GM21423 (cell line): ENCODE measurements around the gene VDR.

Source experiments
- ATAC-seq: cut with Tn5 transposase; IDR thresholded peaks from one replicate; pipeline ENCODE4 v1.9.1; 2021; ENCODE audit warnings: mild to moderate bottlenecking, moderate library complexity; ENCODE audit not compliant: unreplicated experiment

VDR gene

DNA sequence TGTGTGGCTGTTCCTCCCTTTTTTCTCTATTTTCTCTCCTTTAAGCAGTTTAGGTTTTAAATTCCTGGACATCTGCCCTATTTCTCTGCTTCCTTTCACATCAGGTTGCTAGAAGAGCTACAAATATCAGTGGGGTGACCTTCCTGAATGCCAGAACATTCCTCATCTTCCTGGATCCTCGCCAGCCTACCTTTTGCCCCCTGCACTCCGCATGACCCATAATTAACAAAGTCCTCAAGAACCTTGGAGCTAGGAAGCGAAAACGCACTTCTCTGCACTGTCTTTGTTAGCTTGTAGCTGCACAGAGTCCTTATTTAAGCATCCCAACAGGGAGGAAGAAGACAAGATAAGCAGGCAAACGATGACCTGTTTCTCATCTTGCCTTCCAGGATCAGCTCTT lies 30.5 kb downstream of the VDR start:
- no peak for ATAC-seq

DNA sequence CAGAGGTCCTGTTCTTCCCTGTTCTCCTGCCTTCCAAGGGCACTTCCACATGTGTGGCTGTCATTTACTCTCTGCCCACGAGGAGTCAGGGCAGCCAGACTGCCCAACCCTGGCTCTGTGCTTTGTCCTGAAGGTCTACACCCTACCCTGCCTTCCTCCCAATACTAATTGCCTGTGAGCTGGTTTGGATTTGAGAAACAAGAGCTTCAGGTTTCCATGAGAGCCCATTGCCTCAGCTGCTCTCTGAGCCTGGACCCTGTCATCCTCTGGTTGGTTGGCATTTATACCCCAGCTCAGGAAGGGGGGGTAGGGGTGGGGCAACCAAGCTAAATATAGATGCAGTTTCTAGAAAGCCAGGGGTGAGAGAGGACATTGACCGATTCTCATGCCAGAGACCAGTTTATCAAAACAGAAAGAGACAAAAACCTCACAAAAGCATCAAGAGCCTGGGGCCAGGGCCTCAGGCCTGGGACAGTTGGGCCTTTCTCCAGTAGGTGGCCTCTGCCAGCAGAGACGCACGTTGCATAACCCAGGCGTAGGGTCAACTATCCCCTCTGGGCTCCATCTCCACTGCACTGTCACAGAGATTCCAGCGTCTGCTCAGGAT lies 34.5 kb downstream of the VDR start:
- peak; percentile 31 for ATAC-seq

DNA sequence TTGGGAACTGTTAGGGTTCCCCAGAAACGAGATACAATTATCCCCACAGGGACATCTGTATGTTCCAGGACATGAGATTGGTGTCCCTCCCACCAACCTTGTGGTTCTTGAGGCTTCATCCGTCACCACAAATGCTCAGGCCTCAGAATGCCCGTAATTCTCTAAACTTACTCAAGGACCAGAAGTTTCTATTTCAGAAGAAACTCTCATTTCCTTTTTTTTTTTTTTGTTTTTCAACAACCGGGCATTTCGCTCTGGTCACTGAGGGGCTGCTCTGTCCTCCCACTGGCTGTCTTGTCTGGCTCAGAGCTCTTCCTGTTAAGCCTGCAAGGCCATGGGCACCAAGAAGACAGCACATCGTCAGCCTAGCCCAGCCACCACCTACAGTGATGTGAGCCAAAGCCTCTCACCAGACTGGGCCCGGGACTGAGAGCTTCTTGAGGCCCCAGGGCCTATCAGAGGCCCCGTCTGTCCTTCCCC lies 36.2 kb downstream of the VDR start:
- ATAC-seq = peak; percentile 67

DNA sequence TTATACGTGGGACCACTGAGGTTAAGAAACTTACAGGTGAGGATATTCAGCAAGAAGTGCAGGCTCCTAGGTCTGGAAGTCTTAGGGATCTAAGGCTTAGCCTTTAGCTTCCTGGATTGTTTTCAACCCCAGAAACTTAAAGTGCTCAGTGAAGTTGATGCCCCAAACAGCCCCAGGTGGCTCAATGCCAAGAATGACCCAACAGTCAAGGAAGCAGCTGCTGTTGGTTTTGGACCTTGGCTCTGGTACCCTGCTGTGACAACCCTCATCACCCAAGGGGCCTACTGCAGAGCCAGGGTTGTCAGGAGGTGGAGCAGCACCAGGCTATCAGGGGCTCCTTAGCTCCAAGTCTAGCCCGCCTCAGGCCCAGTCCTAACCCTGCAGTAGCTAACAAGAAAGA lies 36.8 kb downstream of the VDR start:
- ATAC-seq = no peak

DNA sequence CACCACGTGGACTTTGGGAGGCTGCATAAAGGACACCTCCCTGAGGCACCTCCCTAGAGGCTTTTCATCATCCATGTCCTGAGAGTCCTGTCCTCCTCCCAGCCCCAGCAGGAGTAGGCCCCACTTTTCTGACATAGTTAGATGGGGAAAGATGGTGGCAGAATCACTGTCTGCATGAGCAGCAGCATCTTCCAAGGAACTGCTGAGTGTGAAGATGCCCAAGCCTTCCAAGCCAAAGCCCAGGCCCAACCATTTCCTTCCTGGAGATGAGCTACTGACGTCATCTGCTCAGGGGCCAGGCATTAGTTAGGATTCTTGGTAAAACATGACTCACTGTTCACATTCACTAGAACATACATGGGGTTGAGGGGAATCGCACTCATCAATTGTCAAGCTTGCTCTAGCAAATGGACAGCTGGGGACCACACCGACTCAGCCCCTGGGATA lies 37.3 kb downstream of the VDR start:
- no peak for ATAC-seq

DNA sequence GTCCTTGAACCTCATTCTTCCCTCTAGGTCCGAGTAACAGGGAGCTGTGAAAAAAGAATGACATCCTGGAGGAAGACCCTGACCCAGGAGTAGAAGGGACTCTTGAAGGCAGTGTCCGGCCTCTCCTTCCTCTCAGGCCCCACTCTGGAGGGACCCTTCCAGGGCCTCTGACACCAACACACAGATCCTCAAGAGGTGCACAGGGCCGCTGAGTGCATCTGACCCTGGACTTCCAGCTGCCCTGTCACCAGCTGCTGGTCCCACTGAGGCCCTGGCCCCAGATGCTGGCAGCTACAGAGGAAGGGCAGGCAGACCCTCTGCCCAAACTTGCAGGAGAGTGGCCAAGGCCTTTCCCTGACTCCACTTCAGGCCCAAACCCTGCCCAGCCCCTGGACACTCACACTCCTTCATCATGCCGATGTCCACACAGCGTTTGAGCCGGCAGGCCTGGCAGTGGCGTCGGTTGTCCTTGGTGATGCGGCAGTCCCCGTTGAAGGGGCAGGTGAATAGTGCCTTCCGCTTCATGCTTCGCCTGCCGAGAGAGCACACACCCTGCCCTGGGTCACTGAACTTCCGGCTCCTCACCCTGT lies 40.1 kb downstream of the VDR start:
- no peak for ATAC-seq

DNA sequence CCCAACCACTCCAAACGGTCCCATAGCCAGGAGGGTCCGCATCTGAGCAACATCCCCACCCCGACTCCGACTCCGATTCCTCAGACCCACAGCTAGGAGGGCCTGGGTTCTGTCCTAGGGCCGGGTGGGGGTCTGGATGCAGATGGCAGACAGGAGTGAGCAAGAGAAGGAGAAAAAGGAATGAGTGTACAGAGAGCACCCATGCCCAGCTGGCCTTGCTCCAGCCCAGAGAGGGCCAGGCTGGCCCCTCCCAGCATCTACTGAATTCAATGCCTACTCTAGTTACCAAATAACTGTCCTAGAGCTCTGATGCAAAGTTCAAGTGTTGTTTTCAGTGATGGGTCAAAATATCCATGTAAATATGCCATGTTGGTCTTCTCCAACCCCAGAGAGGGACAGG lies 40.8 kb downstream of the VDR start:
- ATAC-seq = no peak

DNA sequence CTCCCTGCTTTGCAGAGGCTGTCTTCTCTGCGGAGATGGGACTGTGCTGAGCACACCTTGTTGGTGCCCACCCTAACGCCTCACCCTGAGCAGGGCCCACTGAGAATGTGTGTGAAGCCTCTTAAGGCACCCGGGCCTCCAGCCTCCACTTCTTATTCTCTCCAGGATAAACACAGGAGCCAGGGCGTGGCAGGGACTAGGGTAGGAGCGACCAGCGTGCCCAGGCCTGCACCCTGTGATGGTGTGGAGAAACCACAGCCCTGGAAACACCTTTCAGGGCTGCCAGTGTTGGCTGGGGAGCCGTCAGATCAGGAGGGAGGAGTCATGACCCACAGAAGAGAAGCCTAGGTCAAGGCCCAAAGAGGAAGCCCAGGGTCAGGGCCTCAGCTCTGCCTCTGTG lies 41.3 kb downstream of the VDR start:
- no peak for ATAC-seq

DNA sequence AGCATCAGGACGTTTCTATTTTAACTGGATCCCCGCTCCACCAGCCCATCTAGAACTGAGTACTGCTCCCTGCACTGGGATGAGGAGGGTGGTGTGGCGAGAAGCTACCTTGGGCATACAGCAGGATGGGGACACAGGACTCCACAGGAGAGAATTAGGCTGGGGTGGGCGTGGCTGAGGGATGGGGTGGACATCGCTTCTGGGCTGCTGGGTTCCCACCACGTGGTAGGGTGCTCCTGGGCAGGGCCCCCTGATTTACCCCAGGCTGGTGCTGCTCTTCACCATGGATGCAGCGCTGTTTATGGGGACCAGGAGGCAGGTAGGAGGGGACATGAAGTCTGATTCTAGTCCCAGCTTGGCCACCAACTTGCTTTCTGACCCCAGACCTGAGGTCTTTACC lies 41.9 kb downstream of the VDR start:
- ATAC-seq = no peak

DNA sequence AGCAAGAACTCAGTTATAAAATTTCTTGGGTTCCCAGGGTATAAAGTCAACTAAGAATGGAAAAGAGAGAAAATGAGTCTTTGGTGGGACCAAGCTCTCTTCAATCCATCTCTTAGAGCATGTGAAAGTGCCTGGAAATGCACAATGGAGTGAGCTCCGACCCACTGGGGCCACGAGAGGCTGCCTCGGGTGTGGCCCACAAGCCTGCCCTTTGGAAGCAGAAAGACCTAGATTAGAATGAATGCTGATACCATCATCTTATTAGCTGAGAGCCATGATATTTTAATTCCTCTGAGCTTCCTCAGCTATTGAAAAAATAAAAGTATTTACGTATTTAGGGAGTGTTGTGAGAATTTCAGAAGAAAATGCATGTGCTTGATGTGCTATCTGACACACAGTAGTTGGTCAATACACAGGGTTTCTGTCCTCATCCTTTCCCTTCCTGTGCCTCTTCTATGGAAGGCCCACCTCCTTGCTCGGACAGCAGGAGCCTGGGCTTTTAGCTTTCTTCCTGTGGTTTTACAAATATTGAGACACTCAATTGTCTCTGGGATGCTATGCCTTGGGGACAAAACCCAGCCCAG lies 42.5 kb downstream of the VDR start:
- no peak for ATAC-seq

DNA sequence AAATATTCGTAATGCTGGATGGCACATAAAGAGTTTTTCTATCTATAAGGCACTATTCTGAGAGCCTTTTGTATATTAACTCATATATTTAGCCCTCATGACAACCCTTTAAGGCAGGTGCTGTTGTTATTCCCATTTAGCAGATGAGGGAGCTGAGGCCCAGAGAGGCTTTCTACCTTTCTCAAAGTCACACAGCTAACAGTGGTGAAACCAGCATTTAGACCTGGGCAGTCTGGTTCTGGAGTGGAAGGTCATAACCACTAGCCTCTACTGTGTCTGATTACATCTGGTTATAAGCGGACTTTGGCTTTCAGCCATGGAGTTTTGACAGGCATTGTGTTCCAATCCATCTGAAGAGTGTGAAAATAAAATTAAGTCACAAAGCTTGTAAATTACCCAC lies 43.9 kb downstream of the VDR start:
- ATAC-seq = no peak

DNA sequence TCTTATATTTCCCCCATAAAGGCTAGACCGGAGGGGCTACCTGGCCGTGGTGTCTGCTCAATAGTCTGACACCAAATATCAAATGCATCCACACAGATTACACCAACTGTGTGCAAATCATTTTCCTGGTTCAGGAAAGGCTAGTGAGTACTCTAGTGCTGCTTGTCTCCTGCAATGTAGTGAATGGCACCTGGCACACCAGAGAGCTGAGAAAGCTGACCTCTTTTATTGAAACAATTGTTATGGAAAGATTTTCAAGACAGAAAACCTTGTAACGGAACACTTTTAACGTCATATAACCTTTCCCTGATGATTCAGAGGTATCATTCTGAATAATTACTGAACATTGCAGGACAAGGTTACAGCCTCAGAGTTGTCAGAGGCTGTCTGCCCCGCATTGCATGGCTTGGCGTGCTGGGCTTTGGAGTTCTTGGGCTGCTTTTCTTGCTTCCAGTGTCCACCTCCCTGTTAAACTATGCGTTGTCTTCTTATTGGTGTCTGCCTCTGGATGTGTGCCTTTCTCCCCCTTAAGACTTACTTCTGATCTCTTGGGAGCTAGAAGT lies 44.4 kb downstream of the VDR start:
- ATAC-seq = no peak

DNA sequence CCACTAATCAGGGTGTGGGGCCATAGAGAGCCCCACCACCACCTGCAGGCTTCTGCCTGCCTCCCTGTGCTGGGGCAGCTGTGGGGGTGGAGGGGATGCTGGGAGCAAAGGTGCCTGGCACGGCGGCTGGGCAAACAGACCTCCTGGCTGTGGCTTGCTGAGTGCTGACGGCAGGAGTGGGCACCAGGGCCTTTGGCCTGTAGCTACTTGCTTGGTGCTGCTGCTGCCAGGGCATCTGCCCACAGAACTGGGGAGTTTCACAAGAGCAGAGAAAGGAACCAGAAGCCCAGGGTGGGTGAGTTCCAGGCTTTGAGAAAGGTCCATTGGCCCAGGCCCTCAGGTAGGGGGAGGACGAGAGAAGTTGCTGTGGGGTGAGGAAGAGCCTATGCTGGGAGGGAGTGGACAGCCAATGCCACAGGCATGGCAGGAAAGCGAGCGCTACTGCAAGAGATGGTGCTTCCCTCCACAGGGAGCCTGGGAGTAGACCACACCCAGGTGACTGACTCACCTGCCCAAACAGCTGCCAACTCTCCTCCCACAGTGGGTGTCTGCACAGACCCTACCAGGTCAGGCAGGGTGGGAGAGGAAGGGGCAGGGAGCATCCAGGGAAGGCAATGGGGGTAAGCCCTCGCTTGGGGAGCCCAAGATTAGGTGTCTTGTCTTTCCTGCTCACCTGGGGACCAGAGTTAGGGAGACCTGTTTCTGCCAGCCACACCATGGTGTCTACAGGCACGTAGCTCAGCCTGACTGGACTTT lies 46.1 kb downstream of the VDR start:
- no peak for ATAC-seq

DNA sequence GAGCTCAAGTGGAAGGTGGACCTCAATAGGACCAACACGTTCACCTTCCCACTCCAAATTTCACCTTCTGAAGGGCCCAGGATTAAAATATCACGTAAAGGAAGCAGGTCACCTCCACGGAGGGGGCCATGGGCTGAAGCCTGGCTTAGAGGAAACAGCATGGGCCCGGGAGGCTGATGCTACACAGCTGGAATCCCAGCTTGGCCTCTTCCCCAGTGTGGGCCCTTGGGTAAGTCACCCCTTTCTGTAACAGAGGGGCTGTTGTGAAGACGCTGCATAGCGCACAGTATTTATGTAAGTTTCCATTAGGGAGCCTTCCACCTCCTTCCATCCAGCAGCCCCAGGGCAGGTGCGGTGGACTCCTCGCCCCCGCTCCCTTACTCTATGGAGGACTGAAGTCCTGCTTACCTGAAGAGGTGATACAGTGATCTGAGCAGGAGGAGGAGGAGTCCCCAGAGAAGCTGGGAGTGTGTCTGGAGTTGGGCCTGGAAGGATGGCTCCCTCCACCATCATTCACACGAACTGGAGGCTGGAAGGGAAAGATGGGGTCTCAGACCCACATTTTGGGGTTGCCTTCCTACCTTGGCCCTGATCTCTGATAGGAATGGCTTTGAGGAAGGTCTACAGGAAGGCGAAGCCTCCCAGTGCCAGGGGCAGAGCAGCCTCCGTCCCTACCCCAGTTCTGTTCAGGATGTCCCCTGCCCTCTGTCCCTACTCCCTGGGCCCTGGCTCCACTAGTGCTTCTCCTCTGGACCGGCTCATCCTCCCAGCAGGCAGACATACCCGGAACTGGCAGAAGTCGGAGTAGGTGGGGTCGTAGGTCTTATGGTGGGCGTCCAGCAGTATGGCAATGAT lies 47.8 kb downstream of the VDR start:
- ATAC-seq = no peak

DNA sequence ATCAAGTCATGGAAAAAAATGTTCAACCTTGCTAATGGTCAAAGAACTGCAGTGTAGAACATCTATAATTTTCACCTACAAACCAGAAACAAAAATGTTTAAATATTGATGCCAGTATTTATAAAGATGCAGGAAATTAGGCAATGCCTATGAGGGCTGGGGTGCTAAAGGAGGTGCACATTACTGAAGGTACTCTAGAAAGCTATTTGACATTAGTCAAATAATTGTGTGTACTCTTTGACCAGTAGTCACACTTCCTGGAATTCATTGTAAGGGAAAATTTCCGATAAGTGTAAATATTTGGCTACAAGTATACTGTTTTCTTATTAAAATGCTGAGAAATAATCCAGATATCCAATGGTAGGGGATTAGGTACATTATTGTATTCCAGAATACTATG lies 48.7 kb downstream of the VDR start:
- ATAC-seq = no peak

DNA sequence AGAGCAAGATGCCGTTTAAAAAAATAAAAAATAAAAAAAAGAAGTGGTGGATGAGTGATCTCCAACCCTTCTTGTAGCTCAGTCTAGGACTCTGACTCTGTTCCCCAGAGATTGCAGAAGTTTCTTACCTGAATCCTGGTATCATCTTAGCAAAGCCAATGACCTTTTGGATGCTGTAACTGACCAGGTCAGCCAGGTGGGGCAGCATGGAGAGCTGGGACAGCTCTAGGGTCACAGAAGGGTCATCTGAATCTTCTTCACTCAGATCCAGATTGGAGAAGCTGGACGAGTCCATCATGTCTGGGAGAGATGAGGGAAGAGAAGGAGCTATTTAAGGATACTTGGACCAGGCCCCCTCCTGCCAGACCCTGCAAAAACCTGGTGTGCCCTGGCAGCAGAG lies 49.3 kb downstream of the VDR start:
- no peak for ATAC-seq

DNA sequence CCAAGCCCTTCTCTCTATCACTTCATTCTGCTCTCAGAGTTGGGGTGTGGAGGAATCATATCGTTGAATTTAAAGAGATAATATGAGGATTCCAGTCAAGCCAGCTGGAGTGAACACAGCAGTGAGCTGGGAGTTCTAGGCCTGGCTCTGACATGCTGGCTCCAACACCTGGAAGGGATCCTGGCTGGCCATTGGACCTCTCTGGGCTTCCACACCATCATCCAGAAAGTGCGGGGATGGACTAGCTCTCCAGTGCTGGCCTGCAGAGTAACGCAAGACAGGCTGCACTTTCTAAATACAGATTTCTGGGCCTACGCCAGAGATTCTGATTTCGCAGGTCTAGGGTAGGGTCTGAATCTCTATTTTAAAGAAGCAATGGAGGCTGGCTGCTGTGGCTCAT lies 50.3 kb downstream of the VDR start:
- ATAC-seq = no peak

DNA sequence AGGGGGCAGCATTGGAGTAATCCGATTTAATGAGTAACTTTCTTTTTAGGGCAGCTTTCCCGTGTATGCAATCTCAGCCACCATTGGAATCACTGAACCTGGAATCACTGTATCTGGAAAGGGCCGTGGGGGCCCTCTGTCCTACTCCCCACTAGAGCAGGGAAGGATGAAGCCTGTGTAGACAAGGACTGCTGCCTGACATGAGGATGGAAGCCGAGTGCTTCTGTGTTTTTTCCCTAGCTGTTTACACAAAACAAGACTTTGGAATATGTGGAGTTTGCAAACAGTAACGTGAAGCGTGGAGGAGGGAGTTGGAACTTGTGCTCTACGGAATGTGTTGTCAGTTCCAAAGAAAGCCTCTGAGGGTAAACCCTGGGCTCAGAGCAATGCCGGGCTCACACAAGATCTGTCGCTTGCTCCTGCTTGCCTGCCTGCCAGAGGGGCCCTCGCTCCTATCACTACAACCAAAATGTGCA lies 52.7 kb downstream of the VDR start:
- ATAC-seq = no peak

DNA sequence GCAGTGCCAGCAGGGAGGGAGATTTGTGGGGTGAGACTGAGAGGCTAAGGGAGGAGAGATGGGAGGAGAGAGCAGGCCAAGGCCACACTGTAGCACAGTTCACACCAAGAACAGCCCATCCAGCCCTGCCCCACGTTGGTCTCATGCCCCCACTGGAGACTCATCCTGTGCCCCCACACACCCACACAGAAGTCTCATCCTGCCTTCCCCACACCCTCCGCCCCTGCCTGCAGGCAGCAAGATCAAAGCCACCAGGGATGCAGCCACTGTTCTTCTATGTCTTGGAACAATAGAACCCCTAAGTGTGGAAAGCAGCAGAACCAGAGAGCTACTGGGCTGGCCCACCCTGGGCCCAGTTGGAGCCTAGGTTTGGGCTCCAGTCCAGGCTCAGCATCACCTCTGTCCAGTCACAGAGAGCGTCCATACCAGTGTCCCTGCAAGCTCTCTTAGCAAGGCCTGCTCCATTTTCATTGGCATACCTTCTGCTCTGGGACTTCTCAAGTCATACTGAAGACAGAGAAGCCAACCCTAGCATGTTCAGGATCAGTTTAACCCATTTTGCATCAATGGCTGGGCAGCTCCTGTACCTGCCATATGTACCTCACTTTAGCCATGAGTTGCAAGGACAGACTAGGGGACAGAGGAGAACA lies 53.4 kb downstream of the VDR start:
- ATAC-seq = no peak
